Thoracic aorta (tissue), 2 donors: Measurements from ENCODE around the gene AMELY. TPM values are rescaled to one million over a fixed set of nuclear protein-coding genes. Genes with fewer than 3 reads are reported as not detected.

ENCODE experiments used
- ATAC-seq: fragments of 150-250 bp; one replicate; pipeline ENCODE4 v1.8.0; 2017; ENCODE audit warnings: low read depth; ENCODE audit not compliant: insufficient number of reproducible peaks, low FRiP score
- DNase-seq: peaks from one replicate; pipeline ENCODE4 v3.0.0-alpha.2; 2020; ENCODE audit warnings: low spot score
- H3K27ac ChIP-seq, 2 donors: fragments of 200-600 bp; sonication (generic); 1 replicate in 1 of 2; 2 replicates in 1 of 2; pipeline ENCODE4 v1.5.1; 2016; ENCODE audit warnings: mild to moderate bottlenecking in 2 of 2, moderate library complexity in 2 of 2
- H3K27me3 ChIP-seq: fragments of 200-600 bp; sonication (generic); replicated peaks from 2 replicates; pipeline ENCODE4 v1.6.0; 2016; ENCODE audit warnings: mild to moderate bottlenecking; ENCODE audit not compliant: insufficient read depth
- H3K36me3 ChIP-seq: fragments of 200-600 bp; sonication (generic); one replicate; pipeline ENCODE4 v1.5.1; 2016
- H3K4me1 ChIP-seq, 2 donors: fragments of 200-600 bp; sonication (generic); 1 replicate in 1 of 2; 2 replicates in 1 of 2; pipeline versions ENCODE4 v1.5.1 to v1.6.0; 2016; ENCODE audit warnings: low read depth in 2 of 2, mild to moderate bottlenecking in 1 of 2; ENCODE audit not compliant: control insufficient read depth in 1 of 2
- H3K4me3 ChIP-seq: fragments of 200-600 bp; sonication (generic); 2 replicates; pipeline ENCODE4 v1.5.1; 2016; ENCODE audit warnings: mild to moderate bottlenecking
- H3K9me3 ChIP-seq: fragments of 200-600 bp; sonication (generic); 2 replicates; pipeline ENCODE4 v1.5.1; 2016
- total RNA-seq, 2 donors: library from RNA; depleted of rRNA; stranded (reverse); fragments of >200 nt; gene quantifications; one replicate each; pipeline versions ENCODE4 v1.1.0 to v1.2.3, GENCODE V29; 2016
- TF ChIP-seq, protein P1 (sequence below): fragments of 200-600 bp; sonication (generic); IDR thresholded peaks from one replicate; pipeline ENCODE4 v1.5.1; 2019; ENCODE audit warnings: antibody characterized with exemption

Gene AMELY, protein sequence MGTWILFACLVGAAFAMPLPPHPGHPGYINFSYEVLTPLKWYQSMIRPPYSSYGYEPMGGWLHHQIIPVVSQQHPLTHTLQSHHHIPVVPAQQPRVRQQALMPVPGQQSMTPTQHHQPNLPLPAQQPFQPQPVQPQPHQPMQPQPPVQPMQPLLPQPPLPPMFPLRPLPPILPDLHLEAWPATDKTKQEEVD
- total RNA-seq, result not detected

DNA sequence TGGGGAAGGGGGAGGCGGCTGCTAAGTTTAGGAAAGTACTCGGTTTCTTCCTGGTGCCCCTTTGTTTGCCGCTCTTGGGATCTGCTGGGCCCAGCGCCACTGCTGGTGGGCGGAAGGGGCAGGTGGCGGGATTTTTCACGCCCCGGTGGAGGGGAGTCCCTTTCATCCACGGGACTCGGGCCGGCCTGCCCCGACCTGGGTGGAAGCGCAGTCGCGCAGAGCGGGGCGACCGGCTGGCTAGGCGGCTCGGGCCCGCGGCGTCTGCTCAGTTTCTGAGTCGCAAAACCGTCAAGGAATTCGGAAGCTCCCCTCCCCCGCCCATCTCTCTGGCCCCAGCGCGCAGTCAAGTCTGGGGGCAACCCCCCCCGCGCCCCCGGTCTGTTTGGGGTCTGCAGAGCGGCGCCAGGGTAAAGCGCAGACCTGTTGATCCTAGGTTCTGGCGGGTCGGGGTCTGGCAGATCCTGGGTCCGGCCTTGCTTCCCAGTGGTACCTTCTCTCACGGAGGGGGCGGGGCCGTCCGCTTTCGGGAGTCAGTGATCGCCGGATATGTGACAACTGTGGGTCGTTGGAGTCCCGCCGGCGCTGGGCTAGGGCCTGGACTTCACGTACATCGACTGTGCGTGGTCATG, at the start of gene AMELY:
AMELY (minus strand) TSS at position 500 of the 629 bp plus-strand sequence. CDS start 39,144 bp downstream, outside the sequence.
- no peak for DNase-seq
- no peaks in the 10 kb centered on the region for H3K9me3 ChIP-seq
- no peak for ATAC-seq
- peak within 1 kb of the TSS; percentile 67 for H3K4me3 ChIP-seq
- H3K4me1 ChIP-seq, result no peaks in the 10 kb centered on the region
- H3K27ac ChIP-seq, result no peak within 1 kb of the TSS
- TF ChIP-seq, protein P1, sequence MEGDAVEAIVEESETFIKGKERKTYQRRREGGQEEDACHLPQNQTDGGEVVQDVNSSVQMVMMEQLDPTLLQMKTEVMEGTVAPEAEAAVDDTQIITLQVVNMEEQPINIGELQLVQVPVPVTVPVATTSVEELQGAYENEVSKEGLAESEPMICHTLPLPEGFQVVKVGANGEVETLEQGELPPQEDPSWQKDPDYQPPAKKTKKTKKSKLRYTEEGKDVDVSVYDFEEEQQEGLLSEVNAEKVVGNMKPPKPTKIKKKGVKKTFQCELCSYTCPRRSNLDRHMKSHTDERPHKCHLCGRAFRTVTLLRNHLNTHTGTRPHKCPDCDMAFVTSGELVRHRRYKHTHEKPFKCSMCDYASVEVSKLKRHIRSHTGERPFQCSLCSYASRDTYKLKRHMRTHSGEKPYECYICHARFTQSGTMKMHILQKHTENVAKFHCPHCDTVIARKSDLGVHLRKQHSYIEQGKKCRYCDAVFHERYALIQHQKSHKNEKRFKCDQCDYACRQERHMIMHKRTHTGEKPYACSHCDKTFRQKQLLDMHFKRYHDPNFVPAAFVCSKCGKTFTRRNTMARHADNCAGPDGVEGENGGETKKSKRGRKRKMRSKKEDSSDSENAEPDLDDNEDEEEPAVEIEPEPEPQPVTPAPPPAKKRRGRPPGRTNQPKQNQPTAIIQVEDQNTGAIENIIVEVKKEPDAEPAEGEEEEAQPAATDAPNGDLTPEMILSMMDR, result no peak
- no peaks in the 10 kb centered on the region for H3K36me3 ChIP-seq
- no peaks in the 10 kb centered on the region for H3K27me3 ChIP-seq

DNA sequence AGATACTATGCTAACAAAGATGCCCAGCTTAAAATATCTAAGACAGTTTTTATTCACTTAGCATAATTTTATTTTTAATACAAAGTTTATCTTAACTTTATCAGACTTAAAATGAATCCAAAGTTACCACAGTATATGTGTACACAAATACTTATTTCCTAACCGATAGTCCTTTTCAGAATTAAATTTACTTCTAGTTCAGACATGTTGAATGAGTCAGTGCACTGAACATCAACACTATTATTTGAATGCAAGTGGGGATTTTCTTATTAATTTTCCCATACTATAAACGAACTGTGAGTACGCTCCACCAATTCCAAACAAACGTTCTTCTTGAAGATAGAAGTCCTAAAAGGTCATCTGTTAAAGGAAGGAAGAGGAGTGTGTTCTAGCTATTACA, 38.4 kb upstream of the AMELY start:
- H3K36me3 ChIP-seq, result no peaks in the 10 kb centered on the region
- no peaks in the 10 kb centered on the region for H3K4me1 ChIP-seq
- DNase-seq (no peak), ATAC-seq (no peak)
- TF ChIP-seq, protein P1, result no peak
- H3K9me3 ChIP-seq, result no peaks in the 10 kb centered on the region
- no peak overlapping the region for H3K4me3 ChIP-seq
- H3K27ac ChIP-seq, result no peak overlapping the region
- no peaks in the 10 kb centered on the region for H3K27me3 ChIP-seq

DNA sequence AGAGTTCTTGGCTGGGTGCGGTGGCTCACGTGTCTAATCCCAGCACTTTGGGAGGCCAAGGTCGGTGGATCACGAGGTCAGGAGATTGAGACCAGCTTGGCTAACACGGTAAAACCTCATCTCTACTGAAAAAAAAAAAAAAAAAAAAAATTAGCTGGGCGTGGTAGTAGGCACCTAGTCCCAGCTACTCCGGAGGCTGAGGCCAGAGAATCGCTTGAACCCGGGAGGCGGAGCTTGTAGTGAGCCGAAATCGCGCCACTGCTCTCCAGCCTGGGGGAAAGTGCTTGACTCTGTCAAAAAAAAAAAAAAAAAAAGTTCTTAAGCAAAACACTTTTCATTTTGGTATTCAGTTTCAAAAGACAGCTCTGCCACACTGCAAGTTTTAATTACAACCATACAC, 36.8 kb upstream of the AMELY start:
- Histone ChIP-seq H3K4me1 (no peaks in the 10 kb centered on the region), H3K36me3 (no peaks in the 10 kb centered on the region), H3K4me3 (no peak overlapping the region), H3K27me3 (no peaks in the 10 kb centered on the region), H3K9me3 (no peaks in the 10 kb centered on the region), H3K27ac (no peak overlapping the region)
- TF ChIP-seq, protein P1, result no peak
- no peak for DNase-seq
- ATAC-seq, result no peak

DNA sequence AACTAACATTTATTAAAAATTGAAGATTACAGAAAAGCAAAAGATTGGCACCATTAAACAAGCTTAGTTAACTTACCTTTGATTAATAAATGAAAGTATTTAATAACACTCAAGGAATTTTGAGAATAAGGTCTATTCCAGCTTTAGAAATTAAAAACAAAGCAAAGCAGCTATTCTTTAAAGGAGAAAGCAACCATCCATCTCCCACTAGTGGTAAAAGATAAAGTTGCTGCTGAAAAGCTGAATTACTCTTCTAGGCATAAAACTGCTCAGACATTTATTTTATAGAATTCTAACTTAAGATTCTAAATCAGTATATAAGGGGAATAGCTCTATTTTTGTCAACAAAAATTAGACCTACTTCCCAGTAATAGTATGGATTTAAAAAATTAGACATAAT, 36.1 kb upstream of the AMELY start:
- Histone ChIP-seq H3K27ac (no peak overlapping the region), H3K4me1 (no peaks in the 10 kb centered on the region), H3K36me3 (no peaks in the 10 kb centered on the region), H3K27me3 (no peaks in the 10 kb centered on the region), H3K9me3 (no peaks in the 10 kb centered on the region), H3K4me3 (no peak overlapping the region)
- DNase-seq, result no peak
- ATAC-seq, result no peak
- TF ChIP-seq, protein P1, result no peak

DNA sequence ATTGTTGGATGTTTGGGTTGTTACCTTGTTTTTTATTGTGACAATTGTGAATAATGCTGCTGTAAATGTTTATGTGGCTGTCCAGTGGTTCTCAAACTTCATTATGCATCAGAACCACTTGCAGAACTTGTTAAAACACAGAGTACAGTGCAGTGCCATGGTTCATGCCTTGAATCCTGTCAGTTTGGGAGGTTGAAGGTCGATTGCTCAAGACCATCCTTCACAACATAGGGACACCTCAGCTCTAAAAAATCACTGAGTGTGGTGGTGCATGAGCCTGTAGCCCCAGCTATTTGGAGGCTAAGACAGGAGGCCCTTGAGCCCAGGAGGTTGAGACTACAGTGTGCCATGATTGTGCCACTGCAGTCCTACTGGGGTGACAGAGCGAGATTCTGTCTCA, 23.9 kb upstream of the AMELY start:
- Histone ChIP-seq H3K27ac (no peak overlapping the region), H3K9me3 (no peaks in the 10 kb centered on the region), H3K27me3 (no peaks in the 10 kb centered on the region), H3K4me3 (no peak overlapping the region), H3K36me3 (no peaks in the 10 kb centered on the region), H3K4me1 (no peaks in the 10 kb centered on the region)
- ATAC-seq (no peak), DNase-seq (no peak)
- TF ChIP-seq, protein P1, result no peak
